Tibial nerve (tissue), 4 donors: ENCODE data around the gene MR1. TPM values are rescaled to one million over a fixed set of nuclear protein-coding genes. Genes with fewer than 3 reads are reported as not detected.
"Not testable (repeated sequence)": the region's sequence is repeated elsewhere in the genome, so short reads cannot be mapped to it uniquely, and the experiment has no call there.

ENCODE experiments used
- DNase-seq, 2 donors: peaks; one replicate each; pipeline ENCODE4 v3.0.0-alpha.2; 2019; ENCODE audit warnings: low spot score in 2 of 2
- H3K27ac ChIP-seq, 4 donors: fragments of 200-600 bp; sonication (generic) in 3 of 4; one replicate each; pipeline ENCODE4 v1.5.1; 2017 to 2019; ENCODE audit warnings: mild to moderate bottlenecking in 1 of 4
- H3K27me3 ChIP-seq, 2 donors: fragments of 200-600 bp; sonication (generic) in 1 of 2; one replicate each; pipeline versions ENCODE4 v1.5.1 to v1.6.0; 2017 to 2019
- H3K36me3 ChIP-seq, 3 donors: fragments of 200-600 bp; sonication (generic); one replicate each; pipeline ENCODE4 v1.5.1; 2018 to 2019
- H3K4me1 ChIP-seq, 4 donors: fragments of 200-600 bp; sonication (generic) in 3 of 4; one replicate each; pipeline ENCODE4 v1.5.1; 2017 to 2019
- H3K4me3 ChIP-seq, 4 donors: fragments of 200-600 bp; sonication (generic) in 3 of 4; one replicate each; pipeline ENCODE4 v1.5.1; 2017 to 2019; ENCODE audit warnings: mild to moderate bottlenecking in 1 of 4, moderate library complexity in 1 of 4
- H3K9me3 ChIP-seq, 4 donors: fragments of 200-600 bp; sonication (generic) in 3 of 4; one replicate each; pipeline ENCODE4 v1.5.1; 2017 to 2019
- CTCF ChIP-seq, 5 experiments: fragments of 200-600 bp in 3 of 5; fragments of 450-650 bp in 2 of 5; sonication (generic) in 3 of 5; IDR thresholded peaks; one replicate each; pipeline ENCODE4 v1.5.1; 2016 to 2019; ENCODE audit warnings: antibody characterized with exemption in 5 of 5, mild to moderate bottlenecking in 3 of 5, moderate library complexity in 2 of 5
- EP300 ChIP-seq, 2 donors: sonication (generic); formaldehyde crosslinking; IDR thresholded peaks; one replicate each; pipeline ENCODE4 v1.6.1; 2017; ENCODE audit warnings: antibody characterized with exemption in 2 of 2, mild to moderate bottlenecking in 1 of 2
- POLR2A ChIP-seq, 2 donors: fragments of 450-650 bp; IDR thresholded peaks; one replicate each; pipeline ENCODE4 v1.6.1; 2017; ENCODE audit warnings: antibody characterized with exemption in 2 of 2, mild to moderate bottlenecking in 2 of 2, moderate library complexity in 2 of 2
- WGBS, 2 donors: methylation state at CpG; one replicate each; pipeline ENCODE4 v1.1.5; 2018; 5-methylcytosine and 5-hydroxymethylcytosine counted together
- total RNA-seq, 4 donors: library from RNA; depleted of rRNA; stranded (reverse); fragments of >200 nt; gene quantifications; one replicate each; pipeline ENCODE4 v1.1.0, GENCODE V29; 2016

The MR1 gene
- total RNA-seq, 4 donors from 2014 or later, result 9.2 to 26.2 (median 10.9) TPM

GRCh38 chr1:181043025-181043888 is 9.5 kb downstream of the MR1 start:
- no peaks in the 10 kb centered on the region for H3K27me3 ChIP-seq
- no peak overlapping the region for H3K27ac ChIP-seq
- no peak overlapping the region for H3K4me3 ChIP-seq
- H3K36me3 ChIP-seq, result peaks cover 0 to 21% (median 0%) of the 10 kb centered on the region in 3 donors
- peaks cover 0 to 9% (median 3%) of the 10 kb centered on the region in 4 donors for H3K4me1 ChIP-seq
- WGBS, 2 donors, result 88 to 94% methylated on average over 5 of the region's 5 CpGs
- peak in 1 of 2 donors; percentile 28 for DNase-seq
- TF ChIP-seq EP300 (IDR thresholded peaks at IDR 0.05) (peak in 1 of 2 donors; percentile 24), POLR2A (IDR thresholded peaks at IDR 0.05) (no peak), CTCF (IDR thresholded peaks at IDR 0.05) (no peak)
- H3K9me3 ChIP-seq, result no peaks in the 10 kb centered on the region

GRCh38 chr1:181044449-181044966 is 10.7 kb downstream of the MR1 start:
- WGBS, 2 donors, result 83 to 86% methylated on average over 5 of the region's 5 CpGs
- Histone ChIP-seq H3K27ac (no peak overlapping the region), H3K9me3 (no peaks in the 10 kb centered on the region), H3K36me3 (peaks cover 0 to 26% (median 0%) of the 10 kb centered on the region in 3 donors), H3K4me1 (peaks cover 0 to 9% (median 3%) of the 10 kb centered on the region in 4 donors), H3K4me3 (no peak overlapping the region), H3K27me3 (no peaks in the 10 kb centered on the region)
- no peak for DNase-seq
- TF ChIP-seq POLR2A (IDR thresholded peaks at IDR 0.05) (no peak), CTCF (IDR thresholded peaks at IDR 0.05) (no peak)

- H3K27ac ChIP-seq, H3K27me3 ChIP-seq, H3K4me1 ChIP-seq, DNase-seq, H3K4me3 ChIP-seq, H3K9me3 ChIP-seq: not testable (repeated sequence)
- 96 to 97% methylated on average over 18 to 22 of the region's 22 CpGs for WGBS, 2 donors
- peaks cover 0 to 34% (median 0%) of the 10 kb centered on the region in 3 donors for H3K36me3 ChIP-seq
Observed at GRCh38 chr1:181045946-181046345, 12.2 kb downstream of the MR1 start.

- H3K4me1 ChIP-seq, result peaks cover 0 to 1% (median 0%) of the 10 kb centered on the region in 4 donors
- TF ChIP-seq CTCF (IDR thresholded peaks at IDR 0.05), result no peak
- no peak for TF ChIP-seq POLR2A (IDR thresholded peaks at IDR 0.05)
- TF ChIP-seq EP300 (IDR thresholded peaks at IDR 0.05), result no peak
- H3K27me3 ChIP-seq, result no peaks in the 10 kb centered on the region
- H3K4me3 ChIP-seq, result no peak overlapping the region
- peaks cover 0 to 41% (median 0%) of the 10 kb centered on the region in 3 donors for H3K36me3 ChIP-seq
- 81 to 83% methylated on average over 4 of the region's 4 CpGs for WGBS, 2 donors
- H3K27ac ChIP-seq, result no peak overlapping the region
- DNase-seq, result no peak
- no peaks in the 10 kb centered on the region for H3K9me3 ChIP-seq
Observed at GRCh38 chr1:181049378-181049777, 15.6 kb downstream of the MR1 start.

GRCh38 chr1:181050922-181051321 is 17.1 kb downstream of the MR1 start:
- DNase-seq, result no peak
- TF ChIP-seq POLR2A (IDR thresholded peaks at IDR 0.05), result no peak
- TF ChIP-seq CTCF (IDR thresholded peaks at IDR 0.05), result no peak
- no peak for TF ChIP-seq EP300 (IDR thresholded peaks at IDR 0.05)
- peaks cover 0 to 38% (median 0%) of the 10 kb centered on the region in 3 donors for H3K36me3 ChIP-seq

More at GRCh38 chr1:181050922-181051321, 17.1 kb downstream of the MR1 start:
- H3K27ac ChIP-seq, result no peak overlapping the region
- H3K4me1 ChIP-seq, result no peaks in the 10 kb centered on the region
- H3K27me3 ChIP-seq, result no peaks in the 10 kb centered on the region
- H3K4me3 ChIP-seq, result no peak overlapping the region
- no peaks in the 10 kb centered on the region for H3K9me3 ChIP-seq
